Hematopoietic multipotent progenitor cell treated with erythropoietin and hydrocortisone succinate and interleukin-3 and kit ligand, for 8 days (in vitro differentiated cells): ENCODE measurements around the gene CLCN1.

Experiments used
- DNase-seq: peaks from one replicate; pipeline ENCODE4 v3.0.0-alpha.2; 2015

Gene CLCN1

GRCh38 chr7:143295870-143296269 is 20.0 kb upstream of the CLCN1 start:
- DNase-seq, result peak; percentile 25

- DNase-seq, result no peak
These were observed 19.2 kb upstream of the CLCN1 start for GRCh38 chr7:143296686-143297085.

- no peak for DNase-seq
These were observed 16.6 kb upstream of the CLCN1 start for GRCh38 chr7:143299346-143299745.

GRCh38 chr7:143299840-143300239 is 16.1 kb upstream of the CLCN1 start:
- DNase-seq, result peak; percentile 43

- no peak for DNase-seq
These were observed 14.7 kb upstream of the CLCN1 start for GRCh38 chr7:143300959-143301935.

GRCh38 chr7:143303733-143304132 is 12.2 kb upstream of the CLCN1 start:
- DNase-seq, result no peak

GRCh38 chr7:143304938-143305337 is 11.0 kb upstream of the CLCN1 start:
- no peak for DNase-seq

GRCh38 chr7:143305423-143306070 is 10.4 kb upstream of the CLCN1 start:
- DNase-seq, result peak; percentile 80

GRCh38 chr7:143308632-143309031 is 7.3 kb upstream of the CLCN1 start:
- no peak for DNase-seq

- no peak for DNase-seq
These were observed 1.8 kb upstream of the CLCN1 start for GRCh38 chr7:143314127-143314526.

- DNase-seq, result no peak
These were observed 581 bp downstream of the CLCN1 start for GRCh38 chr7:143316492-143316891.

GRCh38 chr7:143318661-143319060 is 2.8 kb downstream of the CLCN1 start:
- no peak for DNase-seq

- no peak for DNase-seq
These were observed 4.7 kb downstream of the CLCN1 start for GRCh38 chr7:143320620-143321019.

GRCh38 chr7:143321242-143321641 is 5.3 kb downstream of the CLCN1 start:
- no peak for DNase-seq

GRCh38 chr7:143321734-143322133 is 5.8 kb downstream of the CLCN1 start:
- no peak for DNase-seq

- no peak for DNase-seq
These were observed 7.1 kb downstream of the CLCN1 start for GRCh38 chr7:143322760-143323633.

GRCh38 chr7:143323653-143324052 is 7.7 kb downstream of the CLCN1 start:
- no peak for DNase-seq

- DNase-seq, result no peak
These were observed 9.3 kb downstream of the CLCN1 start for GRCh38 chr7:143325240-143325639.

- no peak for DNase-seq
These were observed 12.0 kb downstream of the CLCN1 start for GRCh38 chr7:143327903-143328302.

GRCh38 chr7:143329471-143330170 is 13.7 kb downstream of the CLCN1 start:
- no peak for DNase-seq

- DNase-seq, result no peak
These were observed 15.4 kb downstream of the CLCN1 start for GRCh38 chr7:143331179-143331801.

- DNase-seq, result no peak
These were observed 18.3 kb downstream of the CLCN1 start for GRCh38 chr7:143334244-143334643.
